Mononuclear cell (primary cell): Measurements from ENCODE around the gene TAS2R20. TPM values are rescaled to one million over a fixed set of nuclear protein-coding genes. Genes with fewer than 3 reads are reported as not detected.

Experiments
- H3K27me3 ChIP-seq: 2 replicates; pipeline ENCODE4 v1.6.0; 2011; ENCODE audit warnings: low read length, control low read depth; ENCODE audit not compliant: insufficient read depth
- H3K4me1 ChIP-seq: 2 replicates; pipeline ENCODE4 v1.5.1; 2011; ENCODE audit warnings: mild to moderate bottlenecking, low read length, control low read depth; ENCODE audit not compliant: insufficient read depth
- H3K4me3 ChIP-seq: 2 replicates; pipeline ENCODE4 v1.5.1; 2011; ENCODE audit warnings: mild to moderate bottlenecking, low read length, moderate library complexity
- H3K9me3 ChIP-seq: 2 replicates; pipeline ENCODE4 v1.5.1; 2011; ENCODE audit warnings: low read depth, mild to moderate bottlenecking, control low read depth, low read length
- total RNA-seq: library from RNA; depleted of rRNA; stranded (reverse); fragments of >200 nt; gene quantifications from one replicate; pipeline ENCODE4 v1.2.3, GENCODE V29; 2012

The TAS2R20 gene
- total RNA-seq, 1 donor = 2.6 TPM

DNA sequence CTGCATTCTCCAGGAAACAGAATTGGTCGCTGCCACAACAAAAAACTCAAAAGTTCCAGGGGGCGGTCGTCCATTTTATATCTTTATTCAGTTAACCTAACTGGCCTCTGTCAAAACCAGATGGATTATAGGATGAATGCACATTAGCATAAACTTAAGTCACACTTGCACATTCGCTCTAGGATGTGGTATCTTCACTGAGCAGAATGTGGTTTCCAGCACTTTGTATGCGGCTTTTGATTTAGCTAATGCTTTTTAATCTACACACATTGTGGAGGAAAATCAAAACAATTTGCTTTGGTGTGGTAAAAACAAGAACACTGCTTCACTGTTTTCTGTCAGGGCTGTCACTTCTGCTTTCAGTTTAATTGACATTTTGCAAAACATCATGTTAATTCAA, 15.9 kb downstream of the TAS2R20 start:
- H3K4me1 ChIP-seq = peaks cover 15% of the 10 kb centered on the region
- H3K27me3 ChIP-seq = no peaks in the 10 kb centered on the region
- H3K9me3 ChIP-seq = no peaks in the 10 kb centered on the region
- no peak overlapping the region for H3K4me3 ChIP-seq

DNA sequence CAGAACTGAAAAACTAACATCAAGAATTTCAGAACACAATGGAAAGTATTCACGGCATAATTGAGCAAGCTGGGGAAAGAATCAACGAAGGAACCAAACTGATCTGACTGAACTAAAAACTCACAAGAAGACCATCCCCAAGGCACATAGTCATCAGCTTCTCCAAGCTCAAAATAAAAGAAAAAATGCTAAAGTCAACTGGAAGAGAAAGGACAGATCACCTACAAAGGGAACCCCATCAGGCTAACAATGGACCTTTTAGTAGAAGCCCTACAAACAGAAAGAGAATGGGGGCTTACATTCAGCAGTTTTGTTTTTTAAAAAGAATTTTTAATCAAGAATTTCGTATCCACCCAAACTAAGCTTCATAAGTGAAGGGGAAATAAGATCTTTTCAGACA, 23.1 kb downstream of the TAS2R20 start:
- no peaks in the 10 kb centered on the region for H3K4me1 ChIP-seq
- H3K27me3 ChIP-seq = no peaks in the 10 kb centered on the region
- H3K9me3 ChIP-seq = no peaks in the 10 kb centered on the region

DNA sequence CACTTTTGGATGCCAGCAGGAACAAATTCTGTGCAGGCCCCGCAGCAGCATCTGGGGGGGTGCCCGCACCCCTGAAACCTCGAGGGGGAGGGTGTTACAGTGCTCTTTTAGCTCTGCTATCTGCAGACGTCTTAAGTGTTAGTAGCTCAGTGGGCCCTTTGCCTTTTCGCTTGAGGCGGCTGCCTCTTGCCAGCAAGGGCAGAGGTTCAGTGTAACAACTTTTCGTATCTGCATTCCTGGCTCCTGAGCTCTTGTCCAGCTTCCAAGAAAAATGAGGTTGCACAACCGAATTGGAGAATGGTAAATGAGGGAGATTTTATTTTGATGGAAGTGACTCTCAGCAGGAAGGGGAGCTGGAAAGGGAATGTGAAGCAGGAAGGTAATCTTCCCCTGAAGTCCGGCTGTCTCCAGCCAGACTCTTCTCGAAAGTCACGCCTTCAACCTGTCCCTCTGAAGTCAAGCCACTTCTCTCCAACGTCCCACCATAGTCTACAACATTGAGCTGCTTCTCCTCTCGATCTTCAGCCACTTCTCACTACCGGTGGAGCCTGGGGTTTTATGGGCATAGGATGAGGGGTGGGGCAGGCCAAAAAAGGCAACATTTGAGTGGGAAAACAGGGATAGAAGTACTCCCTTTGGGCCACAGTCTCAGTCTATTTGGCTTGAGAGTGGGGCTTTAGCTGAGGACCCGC, 29.2 kb downstream of the TAS2R20 start:
- no peak overlapping the region for H3K4me3 ChIP-seq

More for the DNA sequence above, 23.1 kb downstream of the TAS2R20 start:
- no peak overlapping the region for H3K4me3 ChIP-seq

DNA sequence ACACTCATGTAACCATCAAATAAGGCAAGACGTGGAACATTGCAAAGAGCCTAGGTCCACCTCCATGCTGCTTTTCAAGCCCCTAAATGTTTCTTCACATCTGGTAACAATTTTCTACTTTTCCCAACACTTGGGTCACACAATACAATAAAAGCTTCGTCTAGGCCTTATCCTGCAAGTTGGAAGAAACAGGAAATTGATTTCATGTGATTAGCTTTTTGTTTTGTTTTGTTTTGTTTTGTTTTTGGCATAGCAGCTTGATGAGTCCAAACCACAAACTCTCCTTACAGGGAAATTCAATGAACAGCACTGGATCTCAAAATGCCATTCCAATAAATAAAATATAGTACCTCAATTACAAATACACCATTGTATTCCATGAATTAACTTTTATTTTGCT, 30.7 kb downstream of the TAS2R20 start:
- Histone ChIP-seq H3K4me1 (no peaks in the 10 kb centered on the region), H3K27me3 (no peaks in the 10 kb centered on the region), H3K4me3 (no peak overlapping the region), H3K9me3 (no peaks in the 10 kb centered on the region)

More for the DNA sequence above, 29.2 kb downstream of the TAS2R20 start:
- Histone ChIP-seq H3K9me3 (no peaks in the 10 kb centered on the region), H3K27me3 (no peaks in the 10 kb centered on the region), H3K4me1 (no peaks in the 10 kb centered on the region)

DNA sequence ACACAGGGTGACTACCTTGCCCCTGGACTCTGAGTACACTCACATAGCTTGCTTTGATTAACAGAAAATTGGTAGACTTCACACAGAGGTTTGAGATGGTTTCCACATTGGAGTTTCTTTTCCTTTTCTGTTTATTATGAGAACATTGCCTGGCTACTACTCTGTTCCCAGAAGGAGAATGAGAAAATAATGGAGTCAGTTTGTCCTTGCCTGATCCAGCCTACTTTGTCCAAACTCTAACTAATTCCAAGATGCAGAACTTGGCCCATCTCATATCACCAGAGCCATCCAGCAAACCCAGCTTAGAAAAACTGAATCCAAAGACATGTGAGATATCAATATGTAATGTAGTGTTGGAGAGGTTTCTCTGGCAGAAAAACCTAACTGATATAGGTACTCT, 31.8 kb downstream of the TAS2R20 start:
- H3K27me3 ChIP-seq = no peaks in the 10 kb centered on the region
- H3K4me3 ChIP-seq = no peak overlapping the region
- no peaks in the 10 kb centered on the region for H3K9me3 ChIP-seq
- H3K4me1 ChIP-seq = no peaks in the 10 kb centered on the region

DNA sequence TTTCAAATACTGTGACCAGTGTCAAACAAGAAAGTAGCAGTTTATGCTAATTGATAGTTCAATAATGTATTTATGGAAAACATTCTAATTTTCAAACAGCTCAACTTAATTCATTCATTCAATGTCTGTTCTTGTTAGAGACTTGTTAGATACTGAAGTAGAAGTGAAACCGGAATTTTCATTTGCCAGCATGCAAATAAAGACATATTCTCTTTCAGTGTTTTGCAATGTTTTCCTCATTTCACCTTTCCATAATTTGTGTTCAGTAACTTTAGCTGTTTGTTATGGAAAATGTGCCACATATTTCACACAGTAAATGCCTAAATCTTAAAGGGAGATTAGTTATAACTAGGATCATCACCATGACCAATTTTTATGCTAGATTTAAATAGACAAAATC, 32.6 kb downstream of the TAS2R20 start:
- Histone ChIP-seq H3K4me1 (peaks cover 5% of the 10 kb centered on the region), H3K4me3 (no peak overlapping the region), H3K9me3 (no peaks in the 10 kb centered on the region), H3K27me3 (no peaks in the 10 kb centered on the region)

DNA sequence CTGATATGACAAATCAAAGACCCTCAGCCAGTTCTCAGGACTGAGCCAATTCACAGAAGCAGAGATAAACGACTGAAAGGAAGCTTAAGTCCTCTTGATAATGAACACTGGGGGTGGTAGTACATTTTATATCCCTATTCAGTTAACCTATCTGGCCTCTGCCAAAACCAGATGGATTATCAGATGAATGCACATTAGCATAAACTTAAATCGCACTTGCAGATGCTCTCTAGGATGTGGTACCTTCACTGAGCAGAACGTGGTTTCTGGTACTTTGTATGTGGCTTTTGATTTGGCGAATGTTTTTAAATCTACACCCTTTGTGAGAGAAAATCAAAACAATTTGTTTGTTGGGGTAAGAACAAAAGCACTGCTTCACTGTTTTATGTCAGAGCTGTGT, 37.9 kb downstream of the TAS2R20 start:
- no peak overlapping the region for H3K4me3 ChIP-seq
- H3K27me3 ChIP-seq = no peaks in the 10 kb centered on the region
- H3K9me3 ChIP-seq = peaks cover 9% of the 10 kb centered on the region
- peaks cover 5% of the 10 kb centered on the region for H3K4me1 ChIP-seq

DNA sequence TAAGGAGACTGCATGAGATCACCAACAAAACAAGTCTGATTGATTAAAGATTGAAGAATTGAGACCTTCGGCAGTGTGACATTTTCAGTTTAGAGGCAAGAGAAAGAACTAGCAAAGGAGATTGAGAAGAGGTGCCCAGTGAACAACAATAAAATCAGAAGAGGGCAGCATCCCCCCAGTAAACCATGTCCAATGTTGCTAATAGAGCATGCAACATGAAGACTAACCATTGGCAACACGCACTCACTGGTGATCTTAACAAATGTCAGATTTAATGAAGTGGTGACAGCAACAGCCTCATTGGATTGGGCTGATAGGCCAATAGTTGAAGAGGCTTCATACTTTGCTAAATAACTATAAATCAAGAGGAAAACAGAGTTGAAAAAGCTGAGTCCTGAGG, 38.3 kb downstream of the TAS2R20 start:
- Histone ChIP-seq H3K27me3 (no peaks in the 10 kb centered on the region), H3K4me1 (peaks cover 5% of the 10 kb centered on the region), H3K4me3 (no peak overlapping the region), H3K9me3 (peaks cover 13% of the 10 kb centered on the region)

DNA sequence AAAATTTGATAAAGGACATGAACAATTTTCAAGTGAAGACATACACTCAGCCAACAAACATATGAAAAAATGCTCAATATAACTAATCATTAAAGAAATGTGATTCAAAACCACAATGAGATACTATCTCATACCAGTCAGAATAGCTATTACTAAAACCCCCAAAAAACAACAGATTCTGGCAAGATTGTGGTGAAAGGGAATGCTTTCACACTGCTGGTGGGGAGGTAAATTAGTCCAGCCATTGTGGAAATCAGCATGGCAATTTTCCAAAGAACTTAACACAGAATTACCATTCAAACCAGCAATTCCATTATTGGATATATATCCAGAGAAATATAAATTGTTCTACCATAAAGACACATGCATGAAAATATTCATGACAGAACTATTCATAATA, 40.4 kb downstream of the TAS2R20 start:
- Histone ChIP-seq H3K4me3 (no peak overlapping the region), H3K4me1 (peaks cover 5% of the 10 kb centered on the region), H3K27me3 (no peaks in the 10 kb centered on the region), H3K9me3 (peaks cover 13% of the 10 kb centered on the region)

DNA sequence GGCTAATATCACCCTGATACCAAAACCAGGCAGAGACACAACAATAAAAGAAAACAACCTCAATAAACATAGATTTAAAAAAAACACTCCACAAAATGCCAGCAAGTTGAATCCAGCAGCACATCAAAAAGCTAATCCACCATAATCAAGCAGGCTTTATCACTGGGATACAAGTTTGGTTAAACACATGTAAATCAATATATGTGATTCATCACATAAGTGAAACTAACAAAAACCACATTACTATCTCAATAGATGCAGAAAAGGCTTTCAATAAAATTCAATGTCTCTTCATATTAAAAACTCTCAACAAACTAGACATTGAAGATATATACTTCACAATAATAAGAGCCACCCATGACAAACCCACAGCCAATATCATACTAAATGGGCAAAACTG, 42.0 kb downstream of the TAS2R20 start:
- Histone ChIP-seq H3K9me3 (peaks cover 13% of the 10 kb centered on the region), H3K4me1 (peaks cover 4% of the 10 kb centered on the region), H3K27me3 (no peaks in the 10 kb centered on the region), H3K4me3 (no peak overlapping the region)

DNA sequence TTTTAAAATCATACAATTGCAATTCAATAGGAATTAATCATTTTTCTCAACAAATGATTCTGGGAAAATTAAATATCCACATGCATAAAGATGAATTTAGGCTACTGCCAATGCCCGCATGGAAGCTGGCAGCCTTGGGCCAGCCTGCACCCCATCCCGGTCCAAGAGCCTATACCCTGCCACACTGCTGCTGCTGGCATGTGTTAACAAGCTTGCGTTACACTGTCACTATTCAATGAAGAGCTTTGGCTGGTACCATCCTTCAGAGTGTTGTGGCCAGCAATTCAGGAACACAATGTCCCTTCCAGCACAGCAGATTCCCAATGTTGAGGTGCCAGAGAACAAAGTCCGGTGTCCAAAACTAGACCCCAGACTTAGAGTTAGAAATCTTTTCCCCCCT, 45.5 kb downstream of the TAS2R20 start:
- Histone ChIP-seq H3K27me3 (no peaks in the 10 kb centered on the region), H3K4me1 (no peaks in the 10 kb centered on the region), H3K4me3 (no peak overlapping the region), H3K9me3 (peaks cover 20% of the 10 kb centered on the region)

Other genes with a start within 250 kb of the TAS2R20 start
- not detected for gene TAS2R7, start 195.7 kb downstream of the TAS2R20 start, total RNA-seq
- gene TAS2R8, start 191.0 kb downstream of the TAS2R20 start, total RNA-seq = 0.21 TPM
- not detected for gene TAS2R9, start 188.1 kb downstream of the TAS2R20 start, total RNA-seq
- gene TAS2R10, start 171.9 kb downstream of the TAS2R20 start, total RNA-seq = 0.31 TPM
- 0.52 TPM for gene PRR4, start 148.8 kb downstream of the TAS2R20 start, total RNA-seq
- gene PRH1, start 114.0 kb downstream of the TAS2R20 start, total RNA-seq = 24.2 TPM
- 0.94 TPM for gene TAS2R13, start 88.7 kb downstream of the TAS2R20 start, total RNA-seq
- gene PRH2, start 69.1 kb downstream of the TAS2R20 start, total RNA-seq = not detected
- gene TAS2R14, start 59.0 kb downstream of the TAS2R20 start, total RNA-seq = 1.2 TPM
- 0.31 TPM for gene TAS2R50, start 11.4 kb downstream of the TAS2R20 start, total RNA-seq
- gene TAS2R19, start 24.3 kb upstream of the TAS2R20 start, total RNA-seq = 1.8 TPM
- 3.9 TPM for gene TAS2R31, start 33.1 kb upstream of the TAS2R20 start, total RNA-seq
- 6.5 TPM for gene TAS2R46, start 64.0 kb upstream of the TAS2R20 start, total RNA-seq
- gene TAS2R43, start 94.0 kb upstream of the TAS2R20 start, total RNA-seq = not detected
- gene TAS2R30, start 136.3 kb upstream of the TAS2R20 start, total RNA-seq = 21.8 TPM
- gene SMIM10L1, start 172.9 kb upstream of the TAS2R20 start, total RNA-seq = 6.3 TPM
- not detected for gene TAS2R42, start 188.6 kb upstream of the TAS2R20 start, total RNA-seq